NOMO-1 (cell line): ENCODE results near the gene RNU1-4.
"Not testable (repeated sequence)": the region's sequence is repeated elsewhere in the genome, so short reads cannot be mapped to it uniquely, and the experiment has no call there.

Experiments
- DNase-seq, 2 experiments: peaks; one replicate each; lab custom pipeline; 2025; ENCODE audit not compliant: unreplicated experiment in 2 of 2; lab: John Stamatoyannopoulos, UW

RNU1-4 gene

GRCh38 chr1:16740047-16740964, at the start of gene RNU1-4:
Gene RNU1-4, plus strand, starts transcription at chr1:16740516.
- not testable (repeated sequence) for DNase-seq

- not testable (repeated sequence) for DNase-seq
Observed at GRCh38 chr1:16690971-16691682, 49.2 kb upstream of the RNU1-4 start.

- not testable (repeated sequence) for DNase-seq
Observed at GRCh38 chr1:16692283-16692682, 48.0 kb upstream of the RNU1-4 start.

GRCh38 chr1:16692717-16693448, 47.4 kb upstream of the RNU1-4 start:
- DNase-seq: not testable (repeated sequence)

- DNase-seq: not testable (repeated sequence)
Observed at GRCh38 chr1:16693449-16694307, 46.6 kb upstream of the RNU1-4 start.

GRCh38 chr1:16694308-16694702, 46.0 kb upstream of the RNU1-4 start:
- DNase-seq: not testable (repeated sequence)

GRCh38 chr1:16696507-16697150, 43.7 kb upstream of the RNU1-4 start:
- not testable (repeated sequence) for DNase-seq

GRCh38 chr1:16697152-16697551, 43.2 kb upstream of the RNU1-4 start:
- DNase-seq: not testable (repeated sequence)

GRCh38 chr1:16699440-16699839, 40.9 kb upstream of the RNU1-4 start:
- not testable (repeated sequence) for DNase-seq

- DNase-seq: not testable (repeated sequence)
Observed at GRCh38 chr1:16700138-16700895, 40.0 kb upstream of the RNU1-4 start.

- not testable (repeated sequence) for DNase-seq
Observed at GRCh38 chr1:16701189-16701588, 39.1 kb upstream of the RNU1-4 start.

- not testable (repeated sequence) for DNase-seq
Observed at GRCh38 chr1:16702280-16702679, 38.0 kb upstream of the RNU1-4 start.

- DNase-seq: not testable (repeated sequence)
Observed at GRCh38 chr1:16703141-16703540, 37.2 kb upstream of the RNU1-4 start.

GRCh38 chr1:16703602-16704001, 36.7 kb upstream of the RNU1-4 start:
- DNase-seq: not testable (repeated sequence)

GRCh38 chr1:16704076-16704475, 36.2 kb upstream of the RNU1-4 start:
- DNase-seq: not testable (repeated sequence)

GRCh38 chr1:16704502-16705100, 35.7 kb upstream of the RNU1-4 start:
- DNase-seq: not testable (repeated sequence)

- DNase-seq: not testable (repeated sequence)
Observed at GRCh38 chr1:16706302-16706701, 34.0 kb upstream of the RNU1-4 start.
